Mucosa of rectum (tissue), 2 donors: ENCODE measurements around the gene EEF2KMT.
"Not testable (repeated sequence)": the region's sequence is repeated elsewhere in the genome, so short reads cannot be mapped to it uniquely, and the experiment has no call there.

Experiments used
- H3K27ac ChIP-seq, 2 donors: one replicate each; pipeline ENCODE4 v1.7.0; 2013; ENCODE audit warnings: inconsistent platforms in 2 of 2, low read depth in 2 of 2, low read length in 2 of 2
- H3K27me3 ChIP-seq, 2 donors: one replicate each; pipeline ENCODE4 v1.7.0; 2013; ENCODE audit warnings: low read length in 2 of 2; ENCODE audit not compliant: control insufficient read depth in 2 of 2, insufficient read depth in 2 of 2
- H3K36me3 ChIP-seq, 2 donors: one replicate each; pipeline ENCODE4 v1.7.0; 2013; ENCODE audit warnings: low read length in 2 of 2; ENCODE audit not compliant: control insufficient read depth in 2 of 2, insufficient read depth in 2 of 2
- H3K4me1 ChIP-seq, 2 donors: one replicate each; pipeline ENCODE4 v1.7.0; 2013; ENCODE audit warnings: low read length in 2 of 2, mild to moderate bottlenecking in 1 of 2; ENCODE audit not compliant: control insufficient read depth in 2 of 2, insufficient read depth in 2 of 2
- H3K4me3 ChIP-seq, 2 donors: one replicate each; pipeline ENCODE4 v1.7.0; 2013; ENCODE audit warnings: low read length in 2 of 2
- H3K9ac ChIP-seq, 2 donors: one replicate each; pipeline ENCODE4 v1.7.0; 2013; ENCODE audit warnings: low read length in 2 of 2, low read depth in 1 of 2, mild to moderate bottlenecking in 1 of 2
- H3K9me3 ChIP-seq, 2 donors: one replicate each; pipeline ENCODE4 v1.7.0; 2013; ENCODE audit warnings: low read length in 2 of 2; ENCODE audit not compliant: control insufficient read depth in 2 of 2
- donor health status: healthy.
- donor health status: Normal muscosa, but diverticular disease.

Gene EEF2KMT

DNA sequence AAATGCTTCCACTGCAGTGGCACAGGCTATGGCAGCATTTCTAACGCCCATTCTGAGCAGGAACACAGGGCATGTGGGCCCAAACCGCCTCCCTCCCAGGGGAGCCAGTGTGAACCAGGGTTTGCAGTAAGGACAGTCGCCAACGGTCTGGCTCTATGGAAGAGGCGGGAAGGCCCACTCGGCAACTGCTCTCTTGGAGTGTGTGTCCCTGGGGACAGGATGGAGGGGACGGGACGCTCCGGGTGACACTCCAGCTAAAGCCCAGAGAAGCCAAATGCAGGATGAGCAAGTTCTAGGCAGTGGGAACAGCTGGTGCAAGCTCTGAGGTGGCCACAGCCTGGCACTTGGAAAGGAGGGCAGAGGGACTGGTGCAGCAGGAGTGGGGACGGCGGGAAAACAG lies 3.8 kb downstream of the EEF2KMT start:
- not testable (repeated sequence) for H3K27ac ChIP-seq, H3K36me3 ChIP-seq, H3K4me3 ChIP-seq, H3K27me3 ChIP-seq, H3K9ac ChIP-seq, H3K9me3 ChIP-seq, H3K4me1 ChIP-seq

DNA sequence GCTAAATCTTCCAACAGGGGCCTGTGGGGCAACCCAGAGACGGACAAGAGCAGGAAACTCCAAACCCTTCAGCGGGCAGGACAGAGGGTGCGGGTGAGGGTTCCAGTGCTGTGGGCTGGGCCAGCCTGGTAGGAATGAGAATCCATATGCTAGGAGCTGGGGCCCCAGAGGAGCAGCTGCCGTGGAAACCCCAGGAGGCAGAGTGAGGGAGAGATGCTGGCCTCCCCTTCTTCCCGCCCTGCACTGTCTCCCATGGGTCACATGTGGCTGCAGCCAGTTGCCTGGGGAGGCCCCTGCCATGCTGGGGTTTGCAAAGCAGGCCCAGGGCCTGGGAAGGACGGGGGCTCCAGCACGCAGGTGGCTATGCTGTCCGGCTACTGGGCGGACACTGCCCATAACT lies 4.5 kb downstream of the EEF2KMT start:
- not testable (repeated sequence) for H3K9ac ChIP-seq

DNA sequence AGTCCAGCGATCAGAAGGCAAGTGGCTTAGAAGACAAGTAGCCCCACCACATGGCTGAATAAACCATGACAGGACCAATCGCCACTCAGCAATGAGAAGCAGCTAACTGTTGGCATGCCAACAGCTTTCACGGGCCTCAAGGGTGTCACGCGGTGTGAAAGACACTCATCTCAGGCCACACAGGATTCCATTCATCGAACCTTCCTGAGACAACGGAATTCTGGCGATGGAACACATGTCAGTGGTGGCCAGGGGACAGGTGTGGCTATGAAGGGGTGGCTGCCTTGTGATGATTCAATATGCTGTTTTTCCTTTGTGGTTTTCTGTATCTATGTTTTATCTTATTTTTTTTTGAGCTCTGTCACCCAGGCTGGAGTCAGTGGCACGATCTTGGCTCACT lies 7.0 kb downstream of the EEF2KMT start:
- not testable (repeated sequence) for H3K9ac ChIP-seq, H3K4me1 ChIP-seq, H3K27ac ChIP-seq, H3K36me3 ChIP-seq, H3K27me3 ChIP-seq, H3K9me3 ChIP-seq, H3K4me3 ChIP-seq

More for the DNA sequence above, 4.5 kb downstream of the EEF2KMT start:
- H3K36me3 ChIP-seq, H3K9me3 ChIP-seq, H3K27ac ChIP-seq, H3K4me3 ChIP-seq, H3K27me3 ChIP-seq, H3K4me1 ChIP-seq: not testable (repeated sequence)

DNA sequence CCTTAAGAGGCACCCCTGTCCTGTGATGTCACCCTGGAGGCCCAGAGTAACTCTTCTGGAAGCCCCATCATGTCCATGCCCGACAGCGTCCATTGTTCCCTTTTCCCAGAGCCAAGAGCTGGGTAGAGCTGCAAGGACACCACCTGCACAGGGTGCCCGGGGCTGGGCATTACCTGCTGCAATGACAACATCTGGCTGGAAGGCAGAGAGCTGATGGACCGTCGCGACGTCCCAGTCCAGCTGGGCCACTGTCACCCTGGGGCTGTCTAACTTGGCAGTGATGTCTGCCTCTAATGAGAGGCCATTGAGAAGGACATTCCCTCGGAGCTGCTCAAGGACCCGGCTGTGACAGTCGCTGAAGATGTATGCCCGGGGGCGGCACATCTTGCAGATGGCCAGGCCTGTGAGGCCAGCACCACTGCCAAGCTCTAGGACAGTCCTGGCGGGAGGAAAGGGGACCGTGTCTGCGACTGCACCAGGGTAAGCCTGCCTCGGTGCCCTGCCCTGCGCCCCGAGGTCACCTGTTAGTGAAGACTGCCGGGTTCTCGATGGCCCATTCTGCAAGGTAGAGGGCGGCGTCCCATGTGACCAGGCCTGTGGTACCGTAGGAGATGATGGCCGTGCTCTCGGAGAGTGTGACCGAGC lies 7.6 kb downstream of the EEF2KMT start:
- H3K36me3 ChIP-seq, H3K27me3 ChIP-seq, H3K9ac ChIP-seq, H3K27ac ChIP-seq, H3K4me3 ChIP-seq, H3K4me1 ChIP-seq, H3K9me3 ChIP-seq: not testable (repeated sequence)

DNA sequence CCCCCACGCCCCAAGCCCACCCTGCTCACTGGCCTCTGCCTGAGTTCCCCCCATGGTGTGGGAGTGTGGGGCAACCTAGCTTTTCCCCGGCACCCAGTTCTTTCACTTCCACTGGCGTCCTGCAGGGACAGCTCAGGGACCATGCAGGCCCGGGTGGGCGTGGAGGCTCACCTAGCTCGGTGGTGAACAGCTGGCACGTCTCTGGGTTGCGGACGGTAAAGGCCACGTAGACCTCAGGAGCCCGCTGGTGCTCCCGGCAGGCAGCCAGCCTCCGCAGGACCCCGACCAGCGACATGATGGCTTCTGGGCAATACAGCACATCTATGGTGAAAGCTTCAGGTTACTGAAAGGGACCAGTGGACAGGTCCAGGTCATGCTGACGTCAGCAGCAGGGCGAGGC lies 8.7 kb downstream of the EEF2KMT start:
- H3K27me3 ChIP-seq, H3K4me1 ChIP-seq, H3K27ac ChIP-seq, H3K9ac ChIP-seq, H3K4me3 ChIP-seq, H3K9me3 ChIP-seq, H3K36me3 ChIP-seq: not testable (repeated sequence)

DNA sequence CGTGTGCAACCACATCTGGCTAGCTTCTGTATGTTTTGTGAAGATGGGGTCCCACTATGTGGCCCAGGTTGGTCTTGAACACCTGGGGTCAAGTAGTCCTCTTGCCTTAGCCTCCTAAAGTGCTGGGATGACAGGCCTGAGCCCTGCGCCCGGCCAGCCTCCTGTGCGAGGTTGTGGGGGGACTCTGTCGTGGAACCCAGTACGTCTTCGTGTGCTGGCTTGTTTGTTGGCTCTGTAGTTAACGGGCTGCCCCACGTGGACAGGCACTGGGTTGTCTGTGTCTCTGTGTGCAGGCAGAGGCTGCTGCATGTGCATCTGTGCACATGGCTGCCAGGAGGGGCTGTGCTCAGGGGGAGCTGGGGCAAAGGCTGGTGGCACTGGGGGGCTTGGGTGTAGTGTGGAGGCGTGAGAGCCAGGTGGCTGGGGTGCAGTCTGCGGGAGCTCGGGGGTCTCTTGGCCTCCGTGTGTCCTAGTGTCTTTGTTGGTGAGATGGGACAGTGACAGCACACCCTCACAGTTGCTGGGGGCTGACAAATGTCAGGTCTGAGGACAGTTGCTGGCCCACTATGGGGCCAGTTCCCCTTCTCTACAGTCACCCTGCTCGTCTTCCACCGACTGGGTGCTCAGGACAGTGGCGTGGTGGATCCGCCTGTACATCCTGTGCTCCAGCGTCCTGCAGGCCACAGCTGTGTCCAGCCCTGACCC lies 9.4 kb downstream of the EEF2KMT start:
- not testable (repeated sequence) for H3K4me3 ChIP-seq, H3K36me3 ChIP-seq

DNA sequence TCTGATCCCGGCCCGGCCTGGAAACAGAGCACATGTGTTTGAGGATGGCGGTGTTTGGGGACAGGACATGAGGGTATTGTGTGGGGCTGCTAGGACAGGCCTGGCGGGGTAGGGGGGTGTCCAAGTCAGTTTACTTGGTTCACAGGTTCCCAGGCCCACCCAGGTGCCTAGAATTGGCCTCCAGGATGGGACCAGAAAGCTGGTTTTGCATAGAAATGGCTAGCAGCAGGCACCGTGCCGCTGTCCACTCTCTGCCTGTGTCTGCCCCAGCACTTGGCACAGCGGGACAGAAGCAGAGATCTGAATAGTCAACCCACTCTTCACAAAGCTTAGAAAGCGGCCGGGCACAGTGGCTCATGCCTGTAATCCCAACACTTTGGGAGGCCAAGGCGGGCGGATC lies 11.9 kb downstream of the EEF2KMT start:
- H3K27ac ChIP-seq, H3K36me3 ChIP-seq, H3K27me3 ChIP-seq, H3K9ac ChIP-seq, H3K4me1 ChIP-seq, H3K4me3 ChIP-seq, H3K9me3 ChIP-seq: not testable (repeated sequence)

More for the DNA sequence above, 9.4 kb downstream of the EEF2KMT start:
- H3K9me3 ChIP-seq, H3K27me3 ChIP-seq, H3K4me1 ChIP-seq, H3K9ac ChIP-seq, H3K27ac ChIP-seq: not testable (repeated sequence)

DNA sequence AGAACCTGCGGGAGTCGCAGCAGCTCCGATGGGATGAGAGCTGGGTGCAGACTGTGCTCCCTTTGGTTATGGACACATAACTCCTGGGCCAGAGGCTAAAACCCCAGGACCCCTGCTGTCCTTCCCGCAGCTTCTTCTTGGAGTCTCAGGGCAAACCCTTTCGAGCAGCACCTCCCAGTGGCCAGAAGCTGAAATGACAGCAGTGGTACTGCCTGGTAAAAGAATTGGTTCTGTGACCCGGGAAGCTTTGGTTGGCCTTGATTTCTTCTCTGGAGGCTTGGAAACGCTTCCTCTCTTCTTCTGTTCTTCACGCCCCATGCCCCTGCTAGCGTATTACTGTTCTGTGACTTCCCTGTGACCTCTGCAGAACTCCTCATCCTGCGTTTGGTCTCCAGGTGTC lies 12.8 kb downstream of the EEF2KMT start:
- not testable (repeated sequence) for H3K9me3 ChIP-seq, H3K4me3 ChIP-seq, H3K27me3 ChIP-seq, H3K36me3 ChIP-seq, H3K9ac ChIP-seq, H3K4me1 ChIP-seq, H3K27ac ChIP-seq

DNA sequence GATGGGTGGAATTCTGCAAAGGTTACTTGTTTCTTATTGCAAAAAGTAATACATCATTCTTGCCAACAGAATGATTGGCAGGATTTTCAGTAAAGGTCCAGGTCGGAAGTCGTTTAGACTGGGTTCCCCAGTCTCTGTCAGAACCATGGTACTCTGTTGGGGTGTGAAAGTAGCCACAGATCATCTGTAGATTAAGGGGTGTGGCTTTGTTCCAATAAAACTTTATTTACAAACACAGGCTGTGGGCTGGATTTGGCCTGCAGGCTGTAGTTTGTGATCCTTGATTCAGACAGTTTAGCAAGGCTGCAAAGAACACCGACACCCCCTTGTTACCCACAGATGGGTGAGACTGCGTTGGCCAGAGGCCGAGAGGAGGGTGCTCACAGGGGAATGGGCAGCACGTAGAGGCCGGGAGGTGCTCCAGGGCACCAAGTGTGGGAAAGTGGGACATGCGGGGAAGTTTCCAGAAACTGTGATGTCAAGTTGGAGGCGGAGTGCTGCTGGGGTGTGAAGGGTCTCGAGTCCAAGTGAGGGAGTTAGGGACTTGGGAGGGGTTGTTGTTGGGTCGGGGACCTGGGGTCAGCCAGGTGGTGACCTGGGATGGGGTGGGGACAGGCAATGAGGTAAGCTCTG lies 13.4 kb downstream of the EEF2KMT start:
- H3K9ac ChIP-seq, H3K27ac ChIP-seq, H3K9me3 ChIP-seq, H3K27me3 ChIP-seq, H3K4me1 ChIP-seq, H3K36me3 ChIP-seq, H3K4me3 ChIP-seq: not testable (repeated sequence)

DNA sequence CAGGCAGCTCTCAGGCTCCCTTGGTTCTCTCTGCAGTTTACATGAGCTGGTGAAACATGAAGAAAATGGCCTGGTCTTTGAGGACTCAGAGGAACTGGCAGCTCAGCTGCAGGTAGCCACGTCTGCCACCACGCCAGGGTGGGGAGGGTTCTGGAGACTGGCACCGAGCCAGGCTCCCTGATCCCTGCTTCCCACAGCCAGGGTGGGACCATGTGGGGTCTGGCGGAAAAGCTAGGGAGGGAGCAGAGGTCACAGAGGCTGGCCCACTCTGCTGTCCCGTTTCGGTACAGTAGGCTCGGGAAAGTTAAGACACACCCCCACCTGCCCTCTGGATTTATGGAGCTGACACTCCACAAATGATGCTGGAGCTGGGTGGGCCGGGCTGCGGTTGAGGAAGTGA lies 13.9 kb downstream of the EEF2KMT start:
- not testable (repeated sequence) for H3K36me3 ChIP-seq

More for the DNA sequence above, 13.9 kb downstream of the EEF2KMT start:
- not testable (repeated sequence) for H3K27me3 ChIP-seq, H3K4me1 ChIP-seq, H3K27ac ChIP-seq, H3K9ac ChIP-seq, H3K9me3 ChIP-seq, H3K4me3 ChIP-seq
